A549 treated with ZK216348 at 1 μM for 4 hours (cell line): ENCODE results near the gene SIX1. TPM values are rescaled to one million over a fixed set of nuclear protein-coding genes. Genes with fewer than 3 reads are reported as not detected.

Experiments used
- total RNA-seq: library from RNA; stranded (reverse); fragments of 200-300 nt; extraction: Qiagen RNA extraction; gene quantifications from 5 replicates; pipeline ENCODE4 v1.2.3, GENCODE V29; 2022; ENCODE audit warnings: low read depth

The SIX1 gene
- total RNA-seq = 4.8 to 7.9 TPM (median 7.8 TPM) in 5 replicates

DNA sequence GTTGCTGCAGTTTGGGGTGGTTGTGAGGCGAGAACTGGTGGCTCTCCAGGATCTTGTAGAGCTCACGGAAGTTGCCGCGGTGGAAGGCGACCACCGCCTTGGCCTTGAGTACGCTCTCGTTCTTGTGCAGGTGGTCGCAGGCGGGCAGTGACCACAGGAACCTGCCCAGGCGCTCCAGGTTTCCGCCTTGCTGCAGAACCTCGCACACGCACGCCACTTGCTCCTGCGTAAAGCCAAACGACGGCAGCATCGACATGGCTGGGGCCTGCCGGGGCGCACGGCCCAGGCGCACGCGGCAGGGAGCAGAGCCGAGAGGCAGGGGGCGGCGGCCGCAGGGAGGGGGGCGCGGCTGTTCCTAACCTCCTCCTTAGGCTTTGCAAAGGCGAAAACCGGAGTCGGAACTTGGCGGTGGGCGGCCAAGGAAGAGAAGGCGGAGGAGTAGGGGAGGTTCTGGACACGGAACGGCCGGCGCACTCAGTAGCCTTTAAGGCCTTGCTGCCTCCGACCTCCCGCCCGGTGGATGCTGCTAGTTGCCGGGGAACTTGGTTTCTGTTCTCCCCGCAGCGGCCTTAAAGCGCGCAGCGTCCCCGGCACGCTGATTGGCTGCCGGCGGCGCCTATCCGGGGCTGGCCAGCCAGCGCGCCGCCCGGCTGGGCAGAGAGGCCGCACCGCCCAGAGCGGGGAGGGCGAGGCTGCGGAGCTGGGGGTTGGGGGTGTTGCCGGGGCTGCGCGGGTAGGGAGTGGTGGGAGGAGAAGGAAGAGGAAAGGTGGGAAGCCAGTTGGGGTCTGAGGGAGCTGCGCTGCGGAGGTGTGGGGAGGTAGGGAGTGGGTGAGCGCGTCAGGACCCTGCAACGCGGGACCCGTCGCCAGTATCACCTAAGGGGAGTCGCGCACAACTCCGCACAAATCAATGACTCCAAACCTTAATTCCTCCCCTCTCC, at the start of gene SIX1:
TSS of gene SIX1 (minus strand) at position 544 of the 941 bp plus-strand sequence. CDS start at position 256, 288 bp downstream.

Other genes with a start within 250 kb of the SIX1 start
- gene C14orf39, start 163.4 kb downstream of the SIX1 start, total RNA-seq = not detected in 5 replicates
- gene SIX6, start 140.3 kb downstream of the SIX1 start, total RNA-seq = not detected in 5 replicates
- 1.7 to 3.8 TPM (median 3.1 TPM) in 5 replicates for gene SIX4, start 74.9 kb upstream of the SIX1 start, total RNA-seq
- gene MNAT1, start 85.3 kb upstream of the SIX1 start, total RNA-seq = 35.9 to 62.6 TPM (median 41.1 TPM) in 5 replicates